ENCODE measurements around the gene HORMAD2. TPM values are rescaled to one million over a fixed set of nuclear protein-coding genes. Genes with fewer than 3 reads are reported as not detected.

Gene HORMAD2
- polyA plus RNA-seq, 2 of the 4 experiments (the other 2 are of a cell fraction): not detected

GRCh38 chr22:30078320-30079311, 1.6 kb upstream of the HORMAD2 start:
- DNase-seq (ENCODE audit: low read depth in 1 of 2, low spot score in 1 of 2): no peak
- POLR2A ChIA-PET: no interaction called here

GRCh38 chr22:30080805-30081204, 541 bp downstream of the HORMAD2 start:
- H3K4me1 ChIP-seq: no peaks in the 10 kb centered on the region
- TF ChIP-seq KDM1A (IDR thresholded peaks at IDR 0.05; ENCODE audit: low read depth) (no peak), MAZ (IDR thresholded peaks at IDR 0.05; ENCODE audit: borderline replicate concordance, low read depth, low read length) (no peak), ELK1 (IDR thresholded peaks at IDR 0.05; ENCODE audit: low read depth, low read length) (no peak), EP300 (IDR thresholded peaks at IDR 0.05) (no peak), CBX8 (IDR thresholded peaks at IDR 0.05) (no peak), POLR2AphosphoS2 (conservative IDR thresholded peaks at IDR 0.05; ENCODE audit: low read length) (no peak), HMGXB4 (CRISPR knock-in tag; IDR thresholded peaks at IDR 0.05; ENCODE audit: borderline replicate concordance) (no peak)
- no peak overlapping the region for H3K4me3 ChIP-seq
- H3K4me2 ChIP-seq: no peak overlapping the region
- FAIRE-seq: no peak
- 86% methylated on average over 9 of the region's 9 CpGs for WGBS (ENCODE audit: missing lambda C conversion rate)
- no peak overlapping the region for H3K27ac ChIP-seq
- no peak for ATAC-seq
- POLR2A ChIA-PET: no interaction called here
- CTCF ChIA-PET: interaction anchor here (0.6 to 0.7 kb wide), 2 partner anchors 8 to 406 kb away, joined by 3 to 4 read pairs; no protein-coding TSS in a partner anchor
- DNase-seq (ENCODE audit: low read depth in 1 of 2, low spot score in 1 of 2): no peak
- no peaks in the 10 kb centered on the region for H3K9me3 ChIP-seq

More at GRCh38 chr22:30078320-30079311, 1.6 kb upstream of the HORMAD2 start:
- FAIRE-seq (no peak), ATAC-seq (no peak; a peak in 1 of 6 replicates)
- Histone ChIP-seq H3K9me3 (no peaks in the 10 kb centered on the region), H3K4me1 (no peaks in the 10 kb centered on the region), H3K4me2 (no peak overlapping the region), H3K27ac (no peak overlapping the region), H3K4me3 (no peak overlapping the region)
- CTCF ChIA-PET: interaction anchor here (0.9 to 3.8 kb wide), 3 partner anchors 10 to 389 kb away, joined by 4 to 22 read pairs (median 5); no protein-coding TSS in a partner anchor
- TF ChIP-seq PBX3 (IDR thresholded peaks at IDR 0.05): no peak
- no peak for TF ChIP-seq BCL3 (IDR thresholded peaks at IDR 0.05)
- TF ChIP-seq KDM5A (IDR thresholded peaks at IDR 0.05): no peak
- TF ChIP-seq NFE2L2 (conservative IDR thresholded peaks at IDR 0.05; ENCODE audit: low read length): no peak
- no peak for TF ChIP-seq ZFP36 (IDR thresholded peaks at IDR 0.05; ENCODE audit: borderline replicate concordance, partially characterized antibody)
- no peak for TF ChIP-seq HOXB5 (CRISPR knock-in tag; IDR thresholded peaks at IDR 0.05)
- no peak for TF ChIP-seq MAZ (IDR thresholded peaks at IDR 0.05; ENCODE audit: borderline replicate concordance, low read depth, low read length)
- no peak for TF ChIP-seq USF2 (IDR thresholded peaks at IDR 0.05)
- TF ChIP-seq MAFK (IDR thresholded peaks at IDR 0.05; ENCODE audit: partially characterized antibody): no peak
- no peak for TF ChIP-seq KDM1A (IDR thresholded peaks at IDR 0.05; ENCODE audit: low read depth)
- TF ChIP-seq GATA3 (IDR thresholded peaks at IDR 0.05; ENCODE audit: borderline replicate concordance): no peak
- no peak for TF ChIP-seq ATOH8 (CRISPR knock-in tag; IDR thresholded peaks at IDR 0.05; ENCODE audit: low read depth)
- TF ChIP-seq MYC (IDR thresholded peaks at IDR 0.05; ENCODE audit: borderline replicate concordance, low read length): no peak
- no peak for TF ChIP-seq ZC3H11A (IDR thresholded peaks at IDR 0.05)
- TF ChIP-seq TP53 (CRISPR knock-in tag; IDR thresholded peaks at IDR 0.05): no peak
- WGBS (ENCODE audit: missing lambda C conversion rate): 74% methylated on average over 8 of the region's 10 CpGs

All from A549 (cell line).